Measurements from ENCODE around the gene ETFDH. TPM values are rescaled to one million over a fixed set of nuclear protein-coding genes. Genes with fewer than 3 reads are reported as not detected.

ETFDH gene
- total RNA-seq (100 to 1,000 TPM in 3 of 4 donors, 10 to 100 TPM in 1; 80.0 to 154 (median 132) TPM), polyA plus RNA-seq (10 to 100 TPM; 60.4 to 91.0 (median 78.6) TPM)
- long read RNA-seq, donor 1, transcript ETFDH-206 (13 exons, 3,282 nt): major isoform, 97 of 112 reads
- long read RNA-seq, donor 1, partial matches to known transcripts: 8 of 112 reads
- long read RNA-seq, donor 1, other reads (novel, unspliced or antisense): 7 of 112 reads
- long read RNA-seq, donor 2, transcript ETFDH-206 (13 exons, 3,282 nt): major isoform, 121 of 143 reads
- long read RNA-seq, donor 2, partial matches to known transcripts: 5 of 143 reads
- long read RNA-seq, donor 2, other reads (novel, unspliced or antisense): 16 of 143 reads

GRCh38 chr4:158671915-158672806 is at the start of gene ETFDH:
ETFDH (plus strand) TSS chr4:158672296; CDS start chr4:158672457, 161 bp downstream.
- Histone ChIP-seq H3K4me3 (peak within 1 kb of the TSS; percentile 81), H3K36me3 (ENCODE audit: insufficient read depth in 1 of 2, low read depth in 1 of 2) (peaks cover 0 to 9% of the 10 kb centered on the region in 2 donors), H3K9me3 (no peaks in the 10 kb centered on the region), H3K27ac (peak within 1 kb of the TSS; percentile 95), H3K4me1 (peaks cover 34% of the 10 kb centered on the region), H3K27me3 (ENCODE audit: insufficient read depth in 3 of 3, low read length in 2 of 3) (no peaks in the 10 kb centered on the region)
- TF ChIP-seq CTCF (IDR thresholded peaks at IDR 0.05): peak; percentile 59
- intact Hi-C loops (cut with DNase I): no loop called here
- DNase-seq: peak; percentile 99 to 100
- 0 to 1% (median 0%) methylated on average over 60 of the region's 60 CpGs for WGBS, 3 donors
- ATAC-seq: peak; percentile 93 to 95 (median 94)

GRCh38 chr4:158624889-158625478 is 47.1 kb upstream of the ETFDH start:
- intact Hi-C loops (cut with DNase I): loop anchor here (2.0 to 10.0 kb wide), 3 partner anchors 130 to 373 kb away; no protein-coding TSS in a partner anchor
- H3K4me1 ChIP-seq: peaks cover 20% of the 10 kb centered on the region
- H3K4me3 ChIP-seq: peak overlapping the region; percentile 15
- DNase-seq (no peak), ATAC-seq (peak; percentile 81 to 93 (median 84))
- H3K27ac ChIP-seq: peak overlapping the region; percentile 75
- 17 to 35% (median 24%) methylated on average over 3 of the region's 3 CpGs for WGBS, 3 donors
- no peaks in the 10 kb centered on the region for H3K9me3 ChIP-seq
- peak; percentile 76 for TF ChIP-seq CTCF (IDR thresholded peaks at IDR 0.05)
- no peaks in the 10 kb centered on the region for H3K36me3 ChIP-seq (ENCODE audit: insufficient read depth in 1 of 2, low read depth in 1 of 2)
- H3K27me3 ChIP-seq (ENCODE audit: insufficient read depth in 3 of 3, low read length in 2 of 3): no peaks in the 10 kb centered on the region

GRCh38 chr4:158625544-158625943 is 46.6 kb upstream of the ETFDH start:
- no peaks in the 10 kb centered on the region for H3K9me3 ChIP-seq
- ATAC-seq (peak; percentile 89 to 99 (median 92)), DNase-seq (no peak)
- 14 to 33% (median 21%) methylated on average over 2 of the region's 2 CpGs for WGBS, 3 donors
- TF ChIP-seq CTCF (IDR thresholded peaks at IDR 0.05): no peak
- H3K4me1 ChIP-seq: peaks cover 20% of the 10 kb centered on the region
- intact Hi-C loops (cut with DNase I): loop anchor here in 1 of 2 donors (2.0 to 10.0 kb wide), 2 partner anchors 131 to 371 kb away; no protein-coding TSS in a partner anchor
- H3K27me3 ChIP-seq (ENCODE audit: insufficient read depth in 3 of 3, low read length in 2 of 3): no peaks in the 10 kb centered on the region
- peak overlapping the region; percentile 75 for H3K27ac ChIP-seq
- peak overlapping the region; percentile 15 for H3K4me3 ChIP-seq
- no peaks in the 10 kb centered on the region for H3K36me3 ChIP-seq (ENCODE audit: insufficient read depth in 1 of 2, low read depth in 1 of 2)

- intact Hi-C loops (cut with DNase I): no loop called here
- DNase-seq (no peak), ATAC-seq (no peak)
- WGBS, 3 donors: 8 to 23% (median 23%) methylated on average over 1 of the region's 1 CpG
- H3K9me3 ChIP-seq: no peaks in the 10 kb centered on the region
- no peak overlapping the region for H3K4me3 ChIP-seq
- no peaks in the 10 kb centered on the region for H3K36me3 ChIP-seq (ENCODE audit: insufficient read depth in 1 of 2, low read depth in 1 of 2)
- TF ChIP-seq CTCF (IDR thresholded peaks at IDR 0.05): no peak
- no peak overlapping the region for H3K27ac ChIP-seq
- H3K4me1 ChIP-seq: peaks cover 4% of the 10 kb centered on the region
- no peaks in the 10 kb centered on the region for H3K27me3 ChIP-seq (ENCODE audit: insufficient read depth in 3 of 3, low read length in 2 of 3)
Measured at GRCh38 chr4:158630893-158631292, 41.2 kb upstream of the ETFDH start.
